ENCODE results near the gene SPRED1.

Gene SPRED1

DNA sequence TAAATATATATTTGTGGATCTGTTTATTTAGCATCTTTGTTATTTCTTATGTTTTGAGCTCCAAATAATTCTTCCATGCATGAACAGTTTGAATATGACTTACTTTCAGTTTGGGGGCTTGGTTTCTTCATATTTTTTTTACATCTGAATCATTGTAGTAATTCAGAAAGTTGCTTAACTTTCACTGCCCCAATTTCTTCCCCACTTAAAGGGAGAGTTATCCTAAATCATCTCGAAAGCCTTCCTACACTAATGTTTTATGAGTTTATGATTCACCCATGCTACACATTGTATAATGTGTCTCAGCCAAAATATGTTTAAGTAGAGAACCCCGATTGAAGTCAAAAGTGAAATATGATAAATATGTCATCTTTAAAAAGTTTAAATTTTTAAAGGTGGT is 47.8 kb downstream of the SPRED1 start:
- Histone ChIP-seq H3F3A (ENCODE audit: low read depth) (no peaks in the 10 kb centered on the region), H3K9me2 (replicated peaks; ENCODE audit: low read depth, low read length) (no peaks in the 10 kb centered on the region), H3K79me2 (ENCODE audit: insufficient read depth, low read length) (no peaks in the 10 kb centered on the region), H3K4me2 (ENCODE audit: low read depth, low read length, poor library complexity, severe bottlenecking) (no peak overlapping the region), H3K4me3 (ENCODE audit: low read length, poor library complexity, severe bottlenecking) (no peak overlapping the region), H3K9ac (ENCODE audit: low read depth, low read length, poor library complexity, severe bottlenecking) (no peak overlapping the region), H3K36me3 (ENCODE audit: insufficient read depth, low read length) (no peaks in the 10 kb centered on the region), H2AFZ (ENCODE audit: low read length) (no peak overlapping the region), H3K27me3 (ENCODE audit: insufficient read depth, low read length, poor library complexity, severe bottlenecking) (no peaks in the 10 kb centered on the region), H4K20me1 (ENCODE audit: insufficient read depth, low read length, poor library complexity, severe bottlenecking) (no peaks in the 10 kb centered on the region), H3K4me1 (ENCODE audit: insufficient read depth, low read length, poor library complexity, severe bottlenecking) (peaks cover 18% of the 10 kb centered on the region), H3K9me3 (ENCODE audit: insufficient read depth, low read depth, low read length) (no peaks in the 10 kb centered on the region)
- TF ChIP-seq EZH2phosphoT487 (IDR thresholded peaks at IDR 0.05; ENCODE audit: borderline replicate concordance) = no peak
- TF ChIP-seq, protein P1, sequence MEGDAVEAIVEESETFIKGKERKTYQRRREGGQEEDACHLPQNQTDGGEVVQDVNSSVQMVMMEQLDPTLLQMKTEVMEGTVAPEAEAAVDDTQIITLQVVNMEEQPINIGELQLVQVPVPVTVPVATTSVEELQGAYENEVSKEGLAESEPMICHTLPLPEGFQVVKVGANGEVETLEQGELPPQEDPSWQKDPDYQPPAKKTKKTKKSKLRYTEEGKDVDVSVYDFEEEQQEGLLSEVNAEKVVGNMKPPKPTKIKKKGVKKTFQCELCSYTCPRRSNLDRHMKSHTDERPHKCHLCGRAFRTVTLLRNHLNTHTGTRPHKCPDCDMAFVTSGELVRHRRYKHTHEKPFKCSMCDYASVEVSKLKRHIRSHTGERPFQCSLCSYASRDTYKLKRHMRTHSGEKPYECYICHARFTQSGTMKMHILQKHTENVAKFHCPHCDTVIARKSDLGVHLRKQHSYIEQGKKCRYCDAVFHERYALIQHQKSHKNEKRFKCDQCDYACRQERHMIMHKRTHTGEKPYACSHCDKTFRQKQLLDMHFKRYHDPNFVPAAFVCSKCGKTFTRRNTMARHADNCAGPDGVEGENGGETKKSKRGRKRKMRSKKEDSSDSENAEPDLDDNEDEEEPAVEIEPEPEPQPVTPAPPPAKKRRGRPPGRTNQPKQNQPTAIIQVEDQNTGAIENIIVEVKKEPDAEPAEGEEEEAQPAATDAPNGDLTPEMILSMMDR (conservative IDR thresholded peaks at IDR 0.05; ENCODE audit: low read length) = no peak

DNA sequence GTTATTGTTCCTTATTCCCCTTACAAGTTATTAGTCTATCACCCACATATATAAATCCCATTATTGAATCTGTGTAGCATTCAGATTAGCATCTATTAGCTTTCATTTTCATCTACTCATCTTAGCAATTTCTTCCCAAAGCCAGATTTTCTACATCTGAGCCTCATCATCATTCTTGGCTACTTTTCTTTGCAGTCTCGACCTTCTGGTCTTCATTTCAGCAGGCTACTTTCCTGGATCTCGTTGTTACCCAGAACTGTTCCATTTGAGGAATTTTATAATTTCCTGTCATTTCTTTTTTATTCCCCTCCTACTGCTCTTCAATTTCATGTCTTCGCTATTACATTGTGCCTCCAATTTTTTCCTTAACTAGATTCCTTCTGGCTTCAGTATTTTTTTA is 51.8 kb downstream of the SPRED1 start:
- Histone ChIP-seq H3K36me3 (ENCODE audit: insufficient read depth, low read length) (no peaks in the 10 kb centered on the region), H3K79me2 (ENCODE audit: insufficient read depth, low read length) (no peaks in the 10 kb centered on the region)

DNA sequence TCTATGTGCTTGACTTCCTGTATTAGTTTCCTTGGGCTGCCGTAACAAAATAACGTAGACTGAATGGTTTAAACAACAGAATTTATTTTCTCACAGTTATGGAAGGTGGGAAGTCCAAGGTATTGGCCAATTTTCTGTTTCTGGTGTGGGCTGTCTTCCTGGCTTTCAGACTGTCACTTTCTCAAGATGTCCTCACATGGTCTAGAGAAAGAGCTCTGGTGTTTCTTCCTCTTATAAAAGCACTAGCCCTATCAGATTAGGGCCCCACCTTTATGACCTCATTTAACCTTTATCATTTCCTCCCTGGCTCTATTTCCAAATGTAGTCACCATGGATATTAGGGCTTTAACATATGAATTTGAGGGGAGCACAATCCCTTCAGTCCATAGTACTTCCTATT is 54.6 kb downstream of the SPRED1 start:
- Histone ChIP-seq H3K36me3 (ENCODE audit: insufficient read depth, low read length) (no peaks in the 10 kb centered on the region), H3K9ac (ENCODE audit: low read depth, low read length, poor library complexity, severe bottlenecking) (no peak overlapping the region), H2AFZ (ENCODE audit: low read length) (0 out of 2 replicates have a peak overlapping the region, but pooled peaks have one; percentile 32), H3K4me3 (ENCODE audit: low read length, poor library complexity, severe bottlenecking) (no peak overlapping the region), H3K9me3 (ENCODE audit: insufficient read depth, low read depth, low read length) (no peaks in the 10 kb centered on the region), H3K79me2 (ENCODE audit: insufficient read depth, low read length) (no peaks in the 10 kb centered on the region), H4K20me1 (ENCODE audit: insufficient read depth, low read length, poor library complexity, severe bottlenecking) (no peaks in the 10 kb centered on the region), H3K9me2 (replicated peaks; ENCODE audit: low read depth, low read length) (no peaks in the 10 kb centered on the region), H3K4me2 (ENCODE audit: low read depth, low read length, poor library complexity, severe bottlenecking) (peak overlapping the region; percentile 30), H3F3A (ENCODE audit: low read depth) (no peaks in the 10 kb centered on the region; the same call in 1 of the 2 replicates), H3K4me1 (ENCODE audit: insufficient read depth, low read length, poor library complexity, severe bottlenecking) (peaks cover 24% of the 10 kb centered on the region), H3K27me3 (ENCODE audit: insufficient read depth, low read length, poor library complexity, severe bottlenecking) (peaks cover 7% of the 10 kb centered on the region)
- TF ChIP-seq, protein P1 (conservative IDR thresholded peaks at IDR 0.05; ENCODE audit: low read length) = no peak
- TF ChIP-seq EZH2phosphoT487 (IDR thresholded peaks at IDR 0.05; ENCODE audit: borderline replicate concordance) = no peak

More for the DNA sequence above, 51.8 kb downstream of the SPRED1 start:
- TF ChIP-seq EZH2phosphoT487 (IDR thresholded peaks at IDR 0.05; ENCODE audit: borderline replicate concordance) = no peak
- TF ChIP-seq, protein P1 (conservative IDR thresholded peaks at IDR 0.05; ENCODE audit: low read length) = no peak
- no peak overlapping the region for H3K4me2 ChIP-seq (ENCODE audit: low read depth, low read length, poor library complexity, severe bottlenecking)
- no peaks in the 10 kb centered on the region for H3K9me2 ChIP-seq (replicated peaks; ENCODE audit: low read depth, low read length)
- H3F3A ChIP-seq (ENCODE audit: low read depth) = no peaks in the 10 kb centered on the region; the same call in 1 of the 2 replicates
- H3K27me3 ChIP-seq (ENCODE audit: insufficient read depth, low read length, poor library complexity, severe bottlenecking) = no peaks in the 10 kb centered on the region
- H4K20me1 ChIP-seq (ENCODE audit: insufficient read depth, low read length, poor library complexity, severe bottlenecking) = no peaks in the 10 kb centered on the region
- H3K9me3 ChIP-seq (ENCODE audit: insufficient read depth, low read depth, low read length) = no peaks in the 10 kb centered on the region
- H3K9ac ChIP-seq (ENCODE audit: low read depth, low read length, poor library complexity, severe bottlenecking) = no peak overlapping the region
- H3K4me1 ChIP-seq (ENCODE audit: insufficient read depth, low read length, poor library complexity, severe bottlenecking) = peaks cover 24% of the 10 kb centered on the region
- no peak overlapping the region for H2AFZ ChIP-seq (ENCODE audit: low read length)
- no peak overlapping the region for H3K4me3 ChIP-seq (ENCODE audit: low read length, poor library complexity, severe bottlenecking)
